Kidney epithelial cell (primary cell): Measurements from ENCODE around the gene VAC14. TPM values are rescaled to one million over a fixed set of nuclear protein-coding genes. Genes with fewer than 3 reads are reported as not detected.

Experiments used
- DNase-seq: peaks from one replicate; pipeline ENCODE4 v3.0.0-alpha.2; 2010; ENCODE audit warnings: low read depth
- H3K27me3 ChIP-seq: 2 replicates; pipeline ENCODE4 v1.6.0; 2011; ENCODE audit warnings: low read length; ENCODE audit not compliant: control insufficient read depth, insufficient read depth
- H3K36me3 ChIP-seq: 2 replicates; pipeline ENCODE4 v1.5.1; 2011; ENCODE audit warnings: low read length; ENCODE audit not compliant: control insufficient read depth, insufficient read depth
- H3K4me3 ChIP-seq: 2 replicates; pipeline ENCODE4 v1.5.1; 2011; ENCODE audit warnings: low read depth, mild to moderate bottlenecking, control low read depth, low read length
- total RNA-seq: library from RNA; depleted of rRNA; stranded (reverse); fragments of >200 nt; gene quantifications from 2 replicates; pipeline ENCODE4 v1.2.3, GENCODE V29; 2015
- TF ChIP-seq, protein P1 (sequence below): IDR thresholded peaks from 2 replicates; pipeline ENCODE4 v1.5.1; 2011; ENCODE audit warnings: mild to moderate bottlenecking, moderate library complexity, low read length, control low read depth, inconsistent platforms; ENCODE audit not compliant: insufficient read depth, poor library complexity, severe bottlenecking

VAC14 gene
- total RNA-seq, 1 donor from 2014 or later = 61.3 TPM

DNA sequence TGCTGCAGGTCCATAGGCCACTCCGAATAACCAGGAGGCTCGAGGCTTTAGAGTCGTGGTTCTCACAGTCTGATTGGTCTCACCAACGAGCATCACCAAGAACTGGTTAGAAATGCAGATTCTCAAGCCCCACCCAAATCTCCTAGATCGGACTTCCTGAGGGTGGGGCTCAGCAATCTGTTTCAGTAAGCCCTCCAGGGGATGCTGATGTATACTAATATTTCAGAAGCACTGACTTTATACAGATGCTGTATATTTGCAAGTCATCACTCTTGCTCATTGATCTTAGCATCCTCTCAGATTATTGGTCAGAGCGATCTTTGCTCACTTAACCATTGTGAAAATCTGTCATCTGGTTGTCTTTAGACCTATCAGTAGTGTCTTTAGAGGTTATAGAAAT lies 4.4 kb upstream of the VAC14 start:
- Histone ChIP-seq H3K27me3 (no peaks in the 10 kb centered on the region), H3K36me3 (no peaks in the 10 kb centered on the region), H3K4me3 (no peak overlapping the region)
- DNase-seq = no peak
- TF ChIP-seq, protein P1, sequence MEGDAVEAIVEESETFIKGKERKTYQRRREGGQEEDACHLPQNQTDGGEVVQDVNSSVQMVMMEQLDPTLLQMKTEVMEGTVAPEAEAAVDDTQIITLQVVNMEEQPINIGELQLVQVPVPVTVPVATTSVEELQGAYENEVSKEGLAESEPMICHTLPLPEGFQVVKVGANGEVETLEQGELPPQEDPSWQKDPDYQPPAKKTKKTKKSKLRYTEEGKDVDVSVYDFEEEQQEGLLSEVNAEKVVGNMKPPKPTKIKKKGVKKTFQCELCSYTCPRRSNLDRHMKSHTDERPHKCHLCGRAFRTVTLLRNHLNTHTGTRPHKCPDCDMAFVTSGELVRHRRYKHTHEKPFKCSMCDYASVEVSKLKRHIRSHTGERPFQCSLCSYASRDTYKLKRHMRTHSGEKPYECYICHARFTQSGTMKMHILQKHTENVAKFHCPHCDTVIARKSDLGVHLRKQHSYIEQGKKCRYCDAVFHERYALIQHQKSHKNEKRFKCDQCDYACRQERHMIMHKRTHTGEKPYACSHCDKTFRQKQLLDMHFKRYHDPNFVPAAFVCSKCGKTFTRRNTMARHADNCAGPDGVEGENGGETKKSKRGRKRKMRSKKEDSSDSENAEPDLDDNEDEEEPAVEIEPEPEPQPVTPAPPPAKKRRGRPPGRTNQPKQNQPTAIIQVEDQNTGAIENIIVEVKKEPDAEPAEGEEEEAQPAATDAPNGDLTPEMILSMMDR = no peak

GRCh38 chr16:70804734-70805169 lies 3.8 kb upstream of the VAC14 start:
- no peaks in the 10 kb centered on the region for H3K27me3 ChIP-seq
- no peaks in the 10 kb centered on the region for H3K36me3 ChIP-seq
- TF ChIP-seq, protein P1 = no peak
- H3K4me3 ChIP-seq = no peak overlapping the region
- DNase-seq = no peak

GRCh38 chr16:70804153-70804733 lies 3.3 kb upstream of the VAC14 start:
- H3K36me3 ChIP-seq = no peaks in the 10 kb centered on the region
- DNase-seq = peak; percentile 12
- TF ChIP-seq, protein P1 = no peak
- no peaks in the 10 kb centered on the region for H3K27me3 ChIP-seq
- no peak overlapping the region for H3K4me3 ChIP-seq

GRCh38 chr16:70803319-70803718 lies 2.4 kb upstream of the VAC14 start:
- TF ChIP-seq, protein P1 = no peak
- DNase-seq = no peak

DNA sequence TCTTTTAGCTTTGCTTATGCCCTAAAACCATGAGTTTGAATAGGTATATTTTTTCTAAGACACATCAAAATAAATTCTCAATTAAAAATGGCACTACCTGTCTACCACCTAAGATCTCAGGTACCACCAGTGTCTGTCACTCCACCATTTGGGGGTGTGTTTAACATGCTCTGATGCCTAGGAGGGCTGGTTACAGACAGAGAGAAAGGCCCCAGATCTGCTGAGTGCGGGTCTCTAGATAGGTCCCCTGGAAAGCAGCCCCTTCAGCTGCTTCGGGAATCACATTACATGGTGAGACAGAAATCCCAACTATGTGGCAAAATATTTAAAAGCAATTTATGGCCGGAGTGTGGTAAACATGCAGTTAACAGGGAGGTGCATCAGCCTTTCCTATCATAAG lies 653 bp upstream of the VAC14 start:
- no peaks in the 10 kb centered on the region for H3K27me3 ChIP-seq
- DNase-seq = no peak
- peaks cover 2% of the 10 kb centered on the region for H3K36me3 ChIP-seq
- TF ChIP-seq, protein P1 = no peak
- H3K4me3 ChIP-seq = no peak overlapping the region

More at GRCh38 chr16:70803319-70803718, 2.4 kb upstream of the VAC14 start:
- H3K27me3 ChIP-seq = no peaks in the 10 kb centered on the region
- H3K36me3 ChIP-seq = peaks cover 2% of the 10 kb centered on the region
- H3K4me3 ChIP-seq = no peak overlapping the region

GRCh38 chr16:70800311-70800710 lies 647 bp downstream of the VAC14 start:
- TF ChIP-seq, protein P1 = no peak
- Histone ChIP-seq H3K4me3 (peak overlapping the region; percentile 84), H3K36me3 (peaks cover 2% of the 10 kb centered on the region), H3K27me3 (no peaks in the 10 kb centered on the region)
- DNase-seq = no peak
